CD4-positive, alpha-beta T cell treated with Interleukin-15 for 1 hour (primary cell): Measurements from ENCODE around the gene ASCL5.

Experiments
- DNase-seq: peaks from one replicate; pipeline ENCODE4 v3.0.0-alpha.2; 2020

ASCL5 gene

GRCh38 chr1:201080135-201080534 is 46.8 kb downstream of the ASCL5 start:
- no peak for DNase-seq

GRCh38 chr1:201077736-201078135 is 49.2 kb downstream of the ASCL5 start:
- DNase-seq = no peak

- no peak for DNase-seq
Observed at GRCh38 chr1:201077116-201077515, 49.9 kb downstream of the ASCL5 start.

GRCh38 chr1:201076092-201076491 is 50.9 kb downstream of the ASCL5 start:
- DNase-seq = no peak

- DNase-seq = no peak
Observed at GRCh38 chr1:201074018-201074417, 53.0 kb downstream of the ASCL5 start.

- DNase-seq = no peak
Observed at GRCh38 chr1:201072922-201073321, 54.1 kb downstream of the ASCL5 start.

GRCh38 chr1:201072149-201072548 is 54.8 kb downstream of the ASCL5 start:
- DNase-seq = no peak

- DNase-seq = no peak
Observed at GRCh38 chr1:201069636-201070035, 57.3 kb downstream of the ASCL5 start.

GRCh38 chr1:201068976-201069375 is 58.0 kb downstream of the ASCL5 start:
- DNase-seq = no peak

- no peak for DNase-seq
Observed at GRCh38 chr1:201066986-201067385, 60.0 kb downstream of the ASCL5 start.

- DNase-seq = no peak
Observed at GRCh38 chr1:201065686-201066085, 61.3 kb downstream of the ASCL5 start.

GRCh38 chr1:201064806-201065205 is 62.2 kb downstream of the ASCL5 start:
- no peak for DNase-seq
